H1 (cell line): ENCODE measurements around the gene DENND6B. TPM values are rescaled to one million over a fixed set of nuclear protein-coding genes. Genes with fewer than 3 reads are reported as not detected.

Experiments used
- CTCF ChIA-PET: fragments of 300-600 bp; sonication (Branson Sonifier 250); formaldehyde crosslinking; loops from one replicate; lab custom pipeline; 2021; ENCODE audit not compliant: partially characterized antibody; lab: Charles Lee
- POLR2A ChIA-PET: fragments of 300-600 bp; sonication (Branson Sonifier 250); formaldehyde crosslinking; loops from one replicate; lab custom pipeline; 2021; ENCODE audit warnings: inconsistent platforms; ENCODE audit not compliant: partially characterized antibody; lab: Charles Lee
- DNase-seq, 2 experiments: peaks; one replicate each; pipeline versions ENCODE4 v3.0.0 to v3.0.0-alpha.2; 2010 to 2022; ENCODE audit warnings: low spot score in 2 of 2, low read depth in 1 of 2, mixed read lengths in 1 of 2
- FAIRE-seq: peaks from 2 replicates; lab custom pipeline; 2011; peaks lifted over from hg19 to GRCh38; lab: Jason Lieb, UNC
- H2AFZ ChIP-seq: 2 replicates; pipeline ENCODE4 v1.8.1; 2012; ENCODE audit warnings: low read length, inconsistent platforms
- H2AK5ac ChIP-seq: 2 replicates; pipeline ENCODE4 v1.6.1; 2013; ENCODE audit warnings: low read depth, low read length
- H2BK120ac ChIP-seq: replicated peaks from 2 replicates; pipeline ENCODE3; 2013; ENCODE audit warnings: low read depth, low read length, inconsistent platforms
- H2BK12ac ChIP-seq: 2 replicates; pipeline ENCODE4 v1.6.1; 2013; ENCODE audit warnings: low read depth, low read length
- H2BK15ac ChIP-seq: 2 replicates; pipeline ENCODE4 v1.6.1; 2013; ENCODE audit warnings: low read length
- H2BK20ac ChIP-seq: 2 replicates; pipeline ENCODE4 v1.6.1; 2013; ENCODE audit warnings: low read length
- H2BK5ac ChIP-seq: 2 replicates; pipeline ENCODE4 v1.6.1; 2013; ENCODE audit warnings: low read depth, low read length
- H3K14ac ChIP-seq: 2 replicates; pipeline ENCODE4 v1.6.1; 2013; ENCODE audit warnings: inconsistent platforms; ENCODE audit not compliant: insufficient read length
- H3K18ac ChIP-seq: 2 replicates; pipeline ENCODE4 v1.6.1; 2013; ENCODE audit warnings: low read length; ENCODE audit errors: extremely low read depth
- H3K23ac ChIP-seq: 2 replicates; pipeline ENCODE4 v1.6.1; 2013; ENCODE audit warnings: inconsistent platforms; ENCODE audit not compliant: insufficient read length
- H3K23me2 ChIP-seq: 2 replicates; pipeline ENCODE4 v1.6.1; 2013; ENCODE audit warnings: low read depth, low read length
- H3K27ac ChIP-seq: 2 replicates; pipeline ENCODE4 v1.6.1; 2011; ENCODE audit warnings: low read depth, low read length, inconsistent platforms
- H3K27me3 ChIP-seq, 4 experiments: replicated peaks in 1 of 4; 1 replicate in 1 of 4; 2 replicates in 3 of 4; pipeline versions ENCODE4 v1.6.1 to v1.8.1; 2011 to 2013; ENCODE audit warnings: low read length in 3 of 4, mild to moderate bottlenecking in 3 of 4, inconsistent platforms in 2 of 4, mixed read lengths in 2 of 4, moderate library complexity in 1 of 4; ENCODE audit not compliant: control insufficient read depth in 3 of 4, insufficient read depth in 3 of 4; ENCODE audit errors: extremely low read depth in 1 of 4
- H3K36me3 ChIP-seq, 4 experiments: 2 replicates each; pipeline versions ENCODE4 v1.6.1 to v1.8.1; 2011 to 2013; ENCODE audit warnings: mild to moderate bottlenecking in 4 of 4, low read length in 3 of 4, moderate library complexity in 2 of 4, control low read depth in 1 of 4, inconsistent platforms in 1 of 4; ENCODE audit not compliant: insufficient read depth in 4 of 4, control insufficient read depth in 2 of 4
- H3K4ac ChIP-seq: replicated peaks from 2 replicates; pipeline ENCODE3; 2013; ENCODE audit warnings: low read length, low read depth, mixed read lengths, inconsistent platforms; ENCODE audit not compliant: insufficient read length
- H3K4me1 ChIP-seq, 4 experiments: replicated peaks in 1 of 4; 1 replicate in 1 of 4; 2 replicates in 3 of 4; pipeline versions ENCODE4 v1.6.1 to v1.8.1; 2011 to 2013; ENCODE audit warnings: low read length in 3 of 4, inconsistent platforms in 2 of 4, mixed read lengths in 1 of 4; ENCODE audit not compliant: insufficient read depth in 4 of 4, control insufficient read depth in 3 of 4
- H3K4me2 ChIP-seq, 2 experiments: 2 replicates each; pipeline versions ENCODE4 v1.6.1 to v1.8.1; 2011 to 2013; ENCODE audit warnings: low read depth in 2 of 2, low read length in 2 of 2, control low read depth in 1 of 2, inconsistent platforms in 1 of 2, mild to moderate bottlenecking in 1 of 2; ENCODE audit not compliant: insufficient read depth in 1 of 2
- H3K4me3 ChIP-seq, 4 experiments: fragments of 200-600, 300-600 bp in 1 of 4; sonication (generic), shearing (Covaris generic), sonication (Bioruptor Twin) in 1 of 4; 2 replicates each; pipeline versions ENCODE4 v1.5.1 to v1.8.1; 2011 to 2016; ENCODE audit warnings: low read length in 4 of 4, low read depth in 3 of 4, control low read depth in 2 of 4, inconsistent platforms in 2 of 4, mild to moderate bottlenecking in 2 of 4, mixed read lengths in 1 of 4, moderate library complexity in 1 of 4; ENCODE audit not compliant: insufficient read depth in 2 of 4; ENCODE audit errors: extremely low read depth in 1 of 4
- H3K56ac ChIP-seq: replicated peaks from 2 replicates; pipeline ENCODE3; 2013; ENCODE audit warnings: low read depth, mild to moderate bottlenecking, mixed read lengths, low read length, inconsistent platforms; ENCODE audit not compliant: insufficient read length
- H3K79me1 ChIP-seq: 2 replicates; pipeline ENCODE4 v1.6.1; 2013; ENCODE audit warnings: low read depth, low read length, control low read depth
- H3K79me2 ChIP-seq, 2 experiments: 2 replicates each; pipeline versions ENCODE4 v1.6.1 to v1.8.1; 2012 to 2013; ENCODE audit warnings: low read length in 2 of 2, mild to moderate bottlenecking in 2 of 2, inconsistent platforms in 1 of 2; ENCODE audit not compliant: insufficient read depth in 2 of 2, control insufficient read depth in 1 of 2
- H3K9ac ChIP-seq, 4 experiments: replicated peaks in 1 of 4; 1 replicate in 1 of 4; 2 replicates in 3 of 4; pipeline versions ENCODE4 v1.6.1 to v1.8.1; 2011 to 2013; ENCODE audit warnings: low read depth in 3 of 4, low read length in 3 of 4, control low read depth in 2 of 4, mild to moderate bottlenecking in 2 of 4, moderate library complexity in 2 of 4, inconsistent platforms in 1 of 4; ENCODE audit errors: extremely low read depth in 1 of 4
- H3K9me3 ChIP-seq, 2 experiments: 2 replicates each; pipeline versions ENCODE4 v1.6.1 to v1.8.1; 2012 to 2013; ENCODE audit warnings: mild to moderate bottlenecking in 2 of 2, moderate library complexity in 2 of 2, control low read depth in 1 of 2, inconsistent platforms in 1 of 2, low read depth in 1 of 2, low read length in 1 of 2, mixed read lengths in 1 of 2; ENCODE audit not compliant: insufficient read depth in 2 of 2
- H4K20me1 ChIP-seq, 2 experiments: replicated peaks in 1 of 2; 2 replicates each; pipeline versions ENCODE3 to v1.8.1; 2011 to 2013; ENCODE audit warnings: inconsistent platforms in 2 of 2, low read length in 2 of 2, mild to moderate bottlenecking in 1 of 2; ENCODE audit not compliant: insufficient read depth in 2 of 2, control insufficient read depth in 1 of 2
- H4K5ac ChIP-seq: 2 replicates; pipeline ENCODE4 v1.6.1; 2013; ENCODE audit warnings: low read length, low read depth, mixed read lengths, inconsistent platforms; ENCODE audit not compliant: insufficient read length
- H4K8ac ChIP-seq: 2 replicates; pipeline ENCODE4 v1.8.0; 2013; ENCODE audit warnings: mild to moderate bottlenecking, moderate library complexity, low read length, inconsistent platforms; ENCODE audit not compliant: insufficient read depth; ENCODE audit errors: extremely low read depth
- H4K91ac ChIP-seq: replicated peaks from 2 replicates; pipeline ENCODE3; 2013; ENCODE audit warnings: low read length, mixed read lengths, inconsistent platforms; ENCODE audit not compliant: insufficient read length
- WGBS, 2 experiments: shearing (Covaris generic) in 1 of 2; methylation state at CpG; one replicate each; pipeline versions ENCODE4 v1.1.6 to v1.1.7; 2013 to 2015; ENCODE audit warnings: low lambda C conversion rate in 2 of 2, mixed read lengths in 2 of 2, inconsistent platforms in 1 of 2, low coverage in 1 of 2, missing lambda C conversion rate in 1 of 2; ENCODE audit not compliant: insufficient replicate concordance in 2 of 2, insufficient coverage in 1 of 2, insufficient read length in 1 of 2; ENCODE audit errors: extremely low coverage in 1 of 2, missing lambda C conversion rate in 1 of 2; 5-methylcytosine and 5-hydroxymethylcytosine counted together
- polyA plus RNA-seq, 7 experiments: library from polyadenylated mRNA; depleted of rRNA in 3 of 7; stranded (reverse) in 5 of 7; unstranded in 2 of 7; fragments of >200 nt in 5 of 7; fragments of 200-250 nt in 2 of 7; gene quantifications; 1 replicate in 5 of 7; 2 replicates in 1 of 7; 4 replicates in 1 of 7; pipeline versions ENCODE4 v1.2.1 to v1.2.3, GENCODE V29; 2011 to 2013; ENCODE audit warnings: missing spikeins in 2 of 7, mixed read lengths in 2 of 7
- total RNA-seq: library from RNA; stranded (reverse); fragmentation: NEBNext Ultra II Directional; extraction: Animal tissue kit (Norgen Biotek cat#: 25700); gene quantifications from 2 replicates; pipeline ENCODE4 v1.2.1, GENCODE V29; 2021

DENND6B gene
- total and polyA plus RNA-seq, 2 of the 8 experiments (the other 6 are each of a cell fraction or from before 2014, with no cell fraction given) = 1.1 to 1.9 TPM

- H3K79me2 ChIP-seq = peaks cover 0 to 28% of the 10 kb centered on the region in 2 experiments; a peak in 2 of 4 replicates
- 94% methylated on average over 55 of the region's 57 CpGs; no CpG with 5 or more reads in 1 of the 2 experiments for WGBS, 2 experiments
- no peak overlapping the region for H3K56ac ChIP-seq
- H2BK120ac ChIP-seq = no peak overlapping the region
- FAIRE-seq = no peak
- no peak overlapping the region for H2BK15ac ChIP-seq
- peaks cover 11% of the 10 kb centered on the region for H3K79me1 ChIP-seq
- H3K36me3 ChIP-seq = peaks cover 5 to 45% (median 11%) of the 10 kb centered on the region in 4 experiments; a peak in 6 of 8 replicates
- H3K4me2 ChIP-seq = no peak overlapping the region
- no peaks in the 10 kb centered on the region for H3K27me3 ChIP-seq
- ChIA-PET CTCF (interaction anchor here (1.2 to 3.7 kb wide), 3 partner anchors 9 to 15 kb away, joined by 5 to 27 read pairs (median 11); no protein-coding TSS in a partner anchor), POLR2A (no interaction called here)
- H2AFZ ChIP-seq = no peak overlapping the region
- H3K9me3 ChIP-seq = no peaks in the 10 kb centered on the region
- DNase-seq = no peak
- no peak overlapping the region for H2BK20ac ChIP-seq
- H4K20me1 ChIP-seq = peaks cover 8 to 32% of the 10 kb centered on the region in 2 experiments
- H3K18ac ChIP-seq = no peak overlapping the region
- H2AK5ac ChIP-seq = no peak overlapping the region
- peak overlapping the region; percentile 44; the same call in 1 of the 2 replicates for H2BK5ac ChIP-seq
- peaks cover 0 to 19% (median 17%) of the 10 kb centered on the region in 4 experiments; a peak in 6 of 7 replicates for H3K4me1 ChIP-seq
- H4K8ac ChIP-seq = peak overlapping the region; percentile 80; the same call in 1 of the 2 replicates
- no peak overlapping the region for H3K23ac ChIP-seq
- no peak overlapping the region for H3K4me3 ChIP-seq
- no peak overlapping the region for H3K9ac ChIP-seq
- H4K91ac ChIP-seq = no peak overlapping the region
- no peak overlapping the region for H3K14ac ChIP-seq
- H4K5ac ChIP-seq = no peak overlapping the region
- no peak overlapping the region for H2BK12ac ChIP-seq
- no peak overlapping the region for H3K27ac ChIP-seq
- no peaks in the 10 kb centered on the region for H3K23me2 ChIP-seq
- H3K4ac ChIP-seq = no peak overlapping the region
These were observed 37.5 kb downstream of the DENND6B start for GRCh38 chr22:50289151-50289941.
